GM21515 (cell line): Measurements from ENCODE around the gene SHISAL2B.
"Not testable (repeated sequence)": the region's sequence is repeated elsewhere in the genome, so short reads cannot be mapped to it uniquely, and the experiment has no call there.

Source experiments
- ATAC-seq: cut with Tn5 transposase; IDR thresholded peaks from one replicate; pipeline ENCODE4 v1.9.1; 2021; ENCODE audit not compliant: unreplicated experiment

The SHISAL2B gene

DNA sequence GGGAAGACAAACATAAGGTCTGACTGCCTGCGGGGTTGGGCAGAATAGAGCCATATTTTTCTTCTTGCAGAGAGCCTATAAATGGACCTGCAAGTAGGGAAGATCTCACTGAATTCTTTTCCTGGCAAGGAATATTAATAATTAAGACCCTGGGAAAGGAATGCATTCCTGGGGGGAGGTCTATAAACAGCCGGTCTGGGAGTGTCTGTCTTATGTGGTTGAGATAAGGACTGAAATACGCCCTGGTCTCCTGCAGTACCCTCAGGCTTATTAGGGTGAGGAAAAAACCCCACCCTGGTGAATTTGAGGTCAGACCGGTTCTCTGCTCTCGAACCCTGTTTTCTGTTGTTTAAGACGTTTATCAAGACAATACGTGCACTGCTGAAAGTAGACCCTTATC lies 6.1 kb downstream of the SHISAL2B start:
- ATAC-seq: not testable (repeated sequence)

DNA sequence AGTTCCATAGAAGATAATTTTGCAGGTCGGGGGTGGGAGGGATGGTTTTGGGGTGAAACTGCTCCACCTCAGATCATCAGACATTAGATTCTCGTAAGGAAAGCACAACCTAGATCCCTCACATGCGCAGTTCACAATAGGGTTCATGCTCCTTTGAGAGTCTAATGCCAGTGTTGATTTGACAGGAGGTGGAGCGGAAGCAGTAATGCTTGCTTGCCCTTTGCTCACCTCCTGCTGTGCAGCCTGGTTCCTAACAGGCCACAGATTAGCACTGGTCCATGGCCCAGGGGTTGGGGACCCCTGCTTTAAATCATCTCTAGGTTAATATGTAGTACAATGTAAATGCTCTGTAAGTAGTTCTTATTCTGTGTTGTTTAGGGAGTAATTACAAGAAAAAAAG lies 10.5 kb downstream of the SHISAL2B start:
- no peak for ATAC-seq

DNA sequence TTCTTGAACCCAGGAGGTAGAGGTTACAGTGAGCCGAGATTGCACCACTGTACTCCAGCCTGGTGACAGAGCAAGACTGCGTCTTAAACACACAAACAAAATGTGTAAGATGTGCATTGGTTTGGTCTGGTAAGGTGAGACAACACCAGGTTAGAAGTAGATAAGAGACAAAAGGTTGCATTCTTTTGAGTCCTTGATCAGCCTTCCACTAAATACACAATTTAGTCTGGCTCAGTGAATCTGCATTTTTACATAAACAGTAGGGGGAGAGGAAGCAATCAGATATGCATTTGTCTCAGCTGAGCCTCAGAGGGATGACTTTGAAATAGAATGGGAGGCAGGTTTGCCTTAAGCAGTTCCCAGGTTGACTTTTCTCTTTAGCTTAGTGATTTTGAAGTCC lies 15.8 kb downstream of the SHISAL2B start:
- ATAC-seq: not testable (repeated sequence)

DNA sequence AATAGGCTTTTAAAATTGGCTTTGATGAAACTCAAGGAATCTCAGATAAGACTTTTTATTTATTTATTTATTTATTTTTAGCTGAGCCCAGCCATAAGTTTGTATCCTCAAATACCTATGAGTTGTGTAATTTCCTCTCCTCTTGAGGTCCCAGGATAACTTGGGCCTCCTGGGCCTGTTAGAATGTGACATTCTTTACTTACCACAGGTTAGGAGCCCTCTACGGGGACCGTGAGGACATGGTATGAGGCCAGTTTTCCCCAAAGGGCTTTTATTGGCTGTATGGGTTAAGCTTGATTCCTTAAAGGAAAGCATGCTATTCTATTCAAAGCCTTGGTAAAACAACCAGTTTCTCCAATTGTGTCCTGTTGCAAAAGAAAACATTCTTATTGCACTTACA lies 16.9 kb downstream of the SHISAL2B start:
- no peak for ATAC-seq

DNA sequence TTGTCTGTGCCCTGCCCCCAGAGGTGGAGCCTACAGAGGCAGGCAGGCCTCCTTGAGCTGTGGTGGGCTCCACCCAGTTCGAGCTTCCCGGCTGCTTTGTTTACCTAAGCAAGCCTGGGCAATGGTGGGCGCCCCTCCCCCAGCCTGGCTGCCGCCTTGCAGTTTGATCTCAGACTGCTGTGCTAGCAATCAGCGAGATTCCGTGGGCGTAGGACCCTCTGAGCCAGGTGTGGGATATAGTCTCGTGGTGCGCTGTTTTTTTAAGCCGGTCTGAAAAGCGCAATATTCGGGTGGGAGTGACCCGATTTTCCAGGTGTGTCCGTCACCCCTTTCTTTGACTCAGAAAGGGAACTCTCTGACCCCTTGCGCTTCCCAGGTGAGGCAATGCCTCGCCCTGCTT lies 24.2 kb downstream of the SHISAL2B start:
- not testable (repeated sequence) for ATAC-seq

DNA sequence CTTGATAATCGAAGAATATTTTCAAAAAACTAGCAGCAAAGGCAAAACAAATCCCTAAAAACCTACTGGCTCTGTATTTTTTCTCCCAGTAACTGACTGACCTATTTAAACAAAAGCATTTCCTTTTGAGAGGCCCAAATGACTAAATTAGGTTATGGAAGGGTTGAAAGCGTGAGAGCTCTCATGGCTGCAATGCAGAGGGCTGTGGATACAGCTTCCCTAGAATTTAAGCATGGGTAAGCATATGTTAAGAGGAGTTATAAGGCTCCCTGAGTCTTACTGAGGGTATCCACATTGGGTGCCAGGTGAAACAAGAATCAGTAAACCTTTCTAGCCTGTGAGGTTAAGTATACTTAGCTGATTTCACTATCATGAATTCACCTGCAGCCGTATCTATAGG lies 32.3 kb downstream of the SHISAL2B start:
- ATAC-seq: no peak

DNA sequence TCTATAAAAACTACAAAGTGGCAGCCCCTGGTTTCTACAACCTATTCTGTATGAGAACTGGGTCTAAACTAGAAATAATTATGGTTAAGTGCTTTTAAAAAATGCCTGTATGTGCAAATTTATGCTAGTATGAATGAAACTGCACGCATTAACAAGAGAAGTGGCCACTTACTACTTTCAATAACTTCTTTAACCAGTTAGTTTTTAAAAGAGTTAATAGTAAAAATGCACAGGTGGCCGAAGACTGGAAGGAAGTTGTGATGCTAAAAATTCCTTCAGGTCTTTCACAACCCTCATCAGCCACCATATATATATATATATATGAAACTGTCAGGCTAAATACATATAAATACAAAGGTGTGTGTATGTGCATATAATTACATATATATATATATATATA lies 36.8 kb downstream of the SHISAL2B start:
- ATAC-seq: no peak

DNA sequence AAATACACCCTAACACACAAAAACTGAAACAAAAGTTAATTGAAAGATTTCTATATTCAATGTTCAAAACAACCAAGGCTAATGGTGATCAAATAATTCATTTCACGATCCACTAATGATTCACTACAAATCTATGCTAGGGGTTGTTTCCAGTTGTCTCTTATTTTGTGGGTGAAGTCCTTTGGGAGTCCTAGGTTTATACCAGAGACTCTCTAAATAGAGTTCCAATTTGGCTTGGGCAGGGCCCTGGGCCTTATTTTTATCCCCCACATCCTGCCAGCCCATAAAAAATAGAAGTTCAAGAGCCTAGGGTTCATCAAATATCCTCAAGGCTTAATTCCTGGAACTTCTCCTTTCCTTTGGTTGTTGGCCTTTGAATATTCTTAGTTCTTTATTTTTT lies 52.1 kb downstream of the SHISAL2B start:
- ATAC-seq: no peak

DNA sequence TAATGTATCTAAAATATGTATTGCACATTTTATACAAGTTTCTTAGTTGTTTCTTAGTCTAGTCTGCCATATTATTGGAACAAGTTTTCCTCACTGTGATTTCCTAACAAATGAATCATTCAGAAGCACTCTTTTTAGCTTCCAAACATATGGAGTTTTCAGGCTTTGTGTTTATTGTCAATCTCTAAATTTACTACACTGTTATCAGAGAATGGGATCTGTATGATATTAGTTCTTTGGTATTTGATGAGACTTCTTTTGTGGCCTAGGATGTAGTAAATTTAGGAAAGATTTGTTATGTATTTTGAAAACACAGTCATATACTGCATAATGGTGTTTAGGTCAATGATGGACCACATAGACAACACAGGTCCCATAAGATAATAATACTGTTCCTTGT lies 52.5 kb downstream of the SHISAL2B start:
- no peak for ATAC-seq

DNA sequence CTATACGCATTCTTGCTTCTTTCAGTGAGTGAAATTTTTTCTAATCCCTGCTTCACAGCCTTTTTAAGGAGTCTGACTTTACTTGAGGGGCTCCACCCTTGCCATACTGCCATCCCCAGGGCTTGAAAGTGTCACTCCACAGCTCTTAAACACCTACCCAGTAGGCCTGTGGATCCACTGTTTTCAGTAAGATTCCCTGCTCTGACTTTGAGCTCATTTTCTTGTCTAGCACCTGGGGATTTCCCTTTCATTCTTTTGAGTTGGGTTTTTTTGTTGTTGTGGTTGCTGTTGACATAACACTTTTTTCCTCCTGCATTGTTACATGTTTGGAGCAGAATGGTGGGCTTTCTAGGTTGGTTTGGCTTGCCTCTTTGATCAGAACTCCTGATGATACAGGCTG lies 54.6 kb downstream of the SHISAL2B start:
- ATAC-seq: no peak

DNA sequence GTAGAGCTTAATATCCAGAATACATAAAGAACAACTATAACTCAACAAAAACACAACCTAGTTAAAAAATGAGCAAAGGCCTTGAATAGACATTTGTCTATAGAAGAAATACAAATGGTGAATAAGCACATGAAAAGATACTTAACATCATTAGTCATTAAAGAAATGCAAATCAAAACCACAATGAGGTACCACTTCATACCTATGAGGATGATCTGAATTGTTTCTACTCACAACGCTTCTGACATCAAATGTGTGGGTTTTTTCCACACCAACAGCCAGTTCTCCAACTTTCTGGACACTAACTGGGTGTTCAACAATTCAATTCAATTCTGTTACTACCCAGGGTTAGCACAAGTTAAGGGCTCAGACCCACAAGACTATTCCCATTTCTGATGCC lies 56.1 kb downstream of the SHISAL2B start:
- ATAC-seq: no peak

DNA sequence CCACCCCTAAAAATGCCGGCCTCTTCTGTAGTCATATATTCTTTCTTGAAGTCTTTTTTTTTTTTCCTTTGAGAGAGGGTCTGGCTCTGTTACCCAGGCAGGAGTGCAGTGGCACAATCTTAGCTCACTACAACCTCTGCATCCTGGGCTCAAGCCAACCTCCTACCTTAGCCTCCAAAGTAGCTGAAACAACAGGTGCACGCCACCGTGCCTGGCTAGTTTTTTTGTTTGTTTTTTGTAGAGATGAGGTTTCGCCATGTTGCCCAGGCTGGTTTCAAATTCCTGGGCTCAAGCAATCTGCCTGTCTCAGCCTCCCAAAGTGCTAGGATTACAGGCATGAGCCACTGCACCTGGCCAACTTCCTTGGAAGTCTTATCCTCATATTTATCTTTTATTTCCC lies 59.1 kb downstream of the SHISAL2B start:
- no peak for ATAC-seq

DNA sequence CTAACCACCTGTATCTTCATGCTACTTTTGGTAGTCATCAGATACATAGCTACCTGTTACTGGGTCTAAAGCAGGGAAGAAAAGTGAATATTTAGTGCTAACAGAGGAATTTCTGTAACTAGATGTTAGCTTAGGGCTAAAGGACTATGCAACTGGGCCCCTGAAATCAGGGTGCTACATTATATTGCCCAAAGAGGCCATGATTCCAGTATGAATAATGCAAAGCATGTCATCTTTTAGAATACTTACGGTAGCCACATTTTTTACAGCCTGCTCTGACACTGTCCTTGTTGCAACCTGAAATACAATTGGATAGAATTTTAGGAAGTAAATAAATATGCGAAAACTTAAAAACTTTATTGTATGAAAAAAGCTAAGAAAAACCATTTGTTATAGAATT lies 63.8 kb downstream of the SHISAL2B start:
- ATAC-seq: no peak

DNA sequence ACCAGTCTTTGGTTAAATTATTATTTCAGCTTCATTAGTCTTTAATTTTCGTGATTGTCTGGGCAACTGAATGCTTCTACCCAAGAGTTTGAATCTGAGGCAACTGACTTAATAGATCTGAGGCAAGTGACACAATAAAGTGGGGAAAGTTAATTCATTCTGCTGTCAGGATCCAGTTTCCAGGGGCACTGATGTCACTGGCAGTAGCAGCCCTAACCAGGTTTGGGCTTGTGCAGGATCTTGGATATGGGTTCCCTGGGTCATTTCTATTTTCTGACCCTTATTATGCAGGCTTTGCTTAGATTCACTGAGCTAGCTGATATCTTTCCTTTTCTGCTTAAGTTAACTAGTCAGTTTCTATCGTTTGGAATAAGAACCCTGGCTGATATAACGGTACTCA lies 68.6 kb downstream of the SHISAL2B start:
- no peak for ATAC-seq

DNA sequence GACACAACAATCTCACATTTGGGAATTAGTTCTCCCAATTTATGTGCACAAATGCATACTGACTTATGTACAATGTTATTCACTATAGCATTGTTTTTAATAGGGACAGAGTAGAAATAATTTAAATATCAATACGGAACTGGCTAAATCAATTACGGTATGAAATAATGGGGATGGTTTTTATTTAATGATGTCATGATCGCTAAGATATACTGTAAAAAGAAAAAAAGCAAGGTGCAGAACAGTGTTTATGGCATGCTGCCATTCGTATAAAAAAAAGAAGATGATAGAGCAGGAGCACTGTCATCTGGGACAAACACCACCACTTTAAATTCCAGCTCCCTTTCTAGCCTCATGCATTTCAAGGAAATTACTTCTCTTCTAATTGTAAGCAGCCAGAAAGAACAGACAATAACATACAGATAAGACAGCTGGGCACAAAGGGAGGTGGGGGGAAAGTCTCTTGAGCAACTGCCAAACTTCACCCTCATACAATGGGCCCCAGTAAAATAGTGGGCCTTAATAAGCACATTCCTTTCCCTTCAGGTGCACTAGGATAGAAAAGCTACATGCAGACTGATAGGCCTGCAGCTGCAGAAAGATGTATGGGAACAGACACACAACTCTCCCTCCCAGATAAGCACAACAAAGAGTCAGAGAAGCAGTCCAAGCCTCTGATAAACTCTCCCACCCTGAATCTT lies 69.8 kb downstream of the SHISAL2B start:
- no peak for ATAC-seq

DNA sequence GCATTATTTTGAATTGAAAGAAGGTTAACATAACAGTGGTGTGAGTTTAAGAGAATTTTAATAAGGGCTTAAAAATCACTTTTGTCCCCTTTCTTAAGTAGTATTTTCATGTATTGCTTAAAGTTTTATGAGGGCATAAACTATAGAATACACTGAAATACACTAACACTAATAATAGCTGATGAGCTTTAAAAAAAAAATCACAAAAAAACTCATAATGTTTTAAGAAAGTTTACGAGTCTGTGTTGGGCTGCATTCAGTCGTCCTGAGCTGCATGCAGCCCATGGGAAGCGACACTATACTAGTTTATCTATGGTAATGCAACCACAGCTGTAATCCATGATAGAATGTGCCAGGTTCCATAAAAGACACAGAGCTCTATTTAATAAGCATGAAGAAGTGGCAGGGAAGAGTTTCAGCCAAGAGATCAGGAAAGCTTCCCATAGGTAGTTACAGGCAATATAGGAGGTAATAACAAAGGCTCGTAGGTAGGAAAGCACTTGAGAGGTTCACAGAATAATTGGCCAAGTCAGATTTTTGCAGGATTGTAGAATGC lies 73.7 kb downstream of the SHISAL2B start:
- ATAC-seq: no peak

DNA sequence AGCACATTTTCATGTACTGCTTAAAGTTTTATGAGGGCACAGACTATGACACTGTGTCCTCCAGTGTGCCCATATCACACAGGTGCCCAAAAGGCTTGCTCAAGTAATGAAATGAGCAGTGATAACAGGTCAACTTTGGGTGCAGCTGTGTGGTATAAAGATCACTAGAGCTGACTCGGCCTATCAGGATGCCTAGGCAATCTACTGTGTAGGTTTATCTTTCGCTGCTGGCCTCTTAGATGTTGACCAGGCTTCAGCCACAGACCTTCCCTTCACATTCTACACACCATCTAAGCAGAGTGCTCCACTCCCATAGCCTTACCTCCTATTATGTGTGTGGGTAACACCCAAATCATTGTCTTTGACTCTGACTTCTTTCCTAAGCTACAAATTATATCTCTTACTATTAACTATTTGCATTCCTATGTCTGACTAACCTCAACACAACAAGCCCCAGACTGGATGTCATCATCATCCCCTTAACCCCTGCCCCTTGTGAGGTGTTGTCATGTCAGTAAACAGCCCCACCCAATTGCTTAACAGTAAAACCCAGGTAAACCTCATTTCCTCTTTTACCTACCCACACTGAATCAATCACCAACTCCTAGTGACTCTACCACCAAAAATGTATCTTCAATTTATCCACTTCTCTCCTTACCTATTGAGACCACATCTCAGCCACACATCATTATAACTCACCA lies 75.7 kb downstream of the SHISAL2B start:
- no peak for ATAC-seq

DNA sequence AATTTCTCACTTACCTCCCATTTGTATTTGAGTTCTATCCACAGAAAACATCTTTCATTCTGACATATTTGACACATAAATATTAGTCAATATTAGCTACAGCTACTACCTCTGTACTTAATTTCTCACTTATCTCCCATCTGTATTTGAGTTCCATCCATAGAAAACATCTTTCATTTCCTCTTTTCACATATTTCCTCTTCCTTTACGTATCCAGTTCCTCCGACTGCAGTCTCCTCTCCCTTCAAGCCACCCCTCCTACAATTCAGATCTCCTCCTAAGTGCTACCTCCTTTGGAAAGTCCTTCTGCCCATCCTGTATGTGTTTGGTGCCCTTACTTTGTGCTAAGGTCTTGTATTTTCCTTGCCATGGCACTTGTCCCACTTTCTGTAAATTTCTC lies 76.6 kb downstream of the SHISAL2B start:
- no peak for ATAC-seq
